NCI-H1417 (cell line): ENCODE data around the gene COPS4.

ENCODE experiments used
- DNase-seq, 3 experiments: peaks; one replicate each; lab custom pipeline; 2025; lab: John Stamatoyannopoulos, UW

COPS4 gene

DNA sequence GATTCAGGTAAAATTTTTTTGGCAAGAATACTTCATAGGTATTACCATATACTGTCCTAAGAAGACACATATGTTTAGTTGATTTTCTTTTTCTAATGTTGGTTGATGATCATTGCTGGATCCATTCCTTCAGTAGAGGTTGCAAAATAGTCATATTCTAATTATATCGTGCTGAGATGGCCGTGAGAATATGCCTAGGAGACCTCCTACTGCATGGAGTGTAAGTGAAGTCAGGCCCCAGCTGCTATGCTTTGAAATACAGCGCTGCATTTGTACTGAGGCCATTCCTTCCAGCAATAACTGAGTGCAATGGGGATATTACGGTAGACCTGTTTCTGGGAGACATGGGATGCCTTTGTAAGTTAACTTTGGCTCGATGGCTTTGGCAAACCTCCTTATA is 86.3 kb downstream of the COPS4 start:
- no peak for DNase-seq

DNA sequence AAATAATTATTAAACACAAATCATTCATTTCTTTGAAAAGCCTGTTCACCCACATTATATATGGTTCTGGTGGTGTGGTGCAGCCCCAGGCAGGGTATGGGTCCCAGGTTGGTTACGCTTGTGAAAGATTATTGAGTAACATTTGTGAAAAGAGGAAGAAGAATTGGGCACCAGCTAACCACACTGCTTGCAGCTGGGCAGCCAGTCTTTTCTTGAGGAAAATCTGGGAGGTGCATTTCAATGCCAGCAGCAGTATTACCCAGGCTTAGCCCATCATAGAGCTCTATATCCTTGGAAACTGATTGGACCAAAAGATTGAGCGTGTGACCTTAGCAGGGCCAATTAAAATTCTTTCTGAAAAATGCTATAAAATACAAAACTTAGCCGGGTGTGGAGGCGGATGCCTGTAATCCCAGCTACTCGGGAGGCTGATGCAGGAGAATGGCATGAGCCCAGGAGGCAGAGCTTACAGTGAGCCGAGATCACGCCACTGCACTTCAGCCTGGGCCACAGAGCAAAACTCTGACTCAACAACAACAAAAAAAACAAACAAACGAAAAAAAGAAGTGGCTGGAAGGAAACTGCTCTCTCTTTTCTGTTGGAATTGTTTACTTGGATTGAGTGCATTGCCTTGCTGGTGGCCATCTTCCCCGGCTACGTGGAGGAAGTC is 89.3 kb downstream of the COPS4 start:
- no peak for DNase-seq
